Ovary (tissue), 9 donors: ENCODE data around the gene COL9A3. TPM values are rescaled to one million over a fixed set of nuclear protein-coding genes. Genes with fewer than 3 reads are reported as not detected.

Source experiments
- DNase-seq, 5 donors: peaks; one replicate each; pipeline ENCODE4 v3.0.0-alpha.2; 2019 to 2020
- H3K27ac ChIP-seq, 2 donors: fragments of 200-600 bp; one replicate each; pipeline versions ENCODE4 v1.5.1 to v1.8.0; 2019 to 2022
- H3K27me3 ChIP-seq: fragments of 200-600 bp; one replicate; pipeline ENCODE4 v1.8.0; 2022
- H3K36me3 ChIP-seq: fragments of 200-600 bp; sonication (generic); one replicate; pipeline ENCODE4 v1.5.1; 2019
- H3K4me1 ChIP-seq: one replicate; pipeline ENCODE4 v1.8.1; 2013; ENCODE audit warnings: mild to moderate bottlenecking, moderate library complexity; ENCODE audit not compliant: insufficient read depth
- H3K4me3 ChIP-seq: fragments of 200-600 bp; sonication (generic); one replicate; pipeline ENCODE4 v1.5.1; 2017
- H3K9me3 ChIP-seq, 2 donors: fragments of 200-600 bp in 1 of 2; sonication (generic) in 1 of 2; one replicate each; pipeline versions ENCODE4 v1.5.1 to v1.8.1; 2013 to 2019; ENCODE audit warnings: mild to moderate bottlenecking in 1 of 2, moderate library complexity in 1 of 2
- CTCF ChIP-seq, 3 donors: fragments of 450-650 bp in 2 of 3; fragments of 200-600 bp in 1 of 3; IDR thresholded peaks; one replicate each; pipeline versions ENCODE4 v1.5.1 to v1.8.0; 2016 to 2022; ENCODE audit warnings: antibody characterized with exemption in 3 of 3, mild to moderate bottlenecking in 1 of 3
- EP300 ChIP-seq: sonication (generic); formaldehyde crosslinking; IDR thresholded peaks from one replicate; pipeline ENCODE4 v1.6.1; 2017; ENCODE audit warnings: antibody characterized with exemption
- POLR2A ChIP-seq: fragments of 450-650 bp; IDR thresholded peaks from one replicate; pipeline ENCODE4 v1.6.1; 2017; ENCODE audit warnings: antibody characterized with exemption, mild to moderate bottlenecking, moderate library complexity
- WGBS, 3 donors: extraction: QIAGEN DNeasy Blood & Tissue Kit in 1 of 3; methylation state at CpG; one replicate each; pipeline versions ENCODE4 v1.1.5 to v1.1.7; 2013 to 2017; 5-methylcytosine and 5-hydroxymethylcytosine counted together
- intact Hi-C, 4 donors: fragments of 100-400 bp; cut with DNase I; formaldehyde crosslinking; loops; one replicate each; pipeline versions ENCODE4 v1.11.0 to v1.15.1; 2022 to 2023
- polyA plus RNA-seq, 2 donors: library from polyadenylated mRNA; stranded (reverse); fragments of 200-250 nt in 1 of 2; fragments of 350-450 nt in 1 of 2; fragmentation: Illumina TruSeq in 1 of 2; extraction: RNeasy Lipid Tissue Mini Kit (QIAGEN cat#74804) in 1 of 2; gene quantifications; one replicate each; pipeline ENCODE4 v1.2.3, GENCODE V29; 2013 to 2014
- total RNA-seq, 7 donors: library from RNA; depleted of rRNA in 2 of 7; stranded (reverse); fragments of >200 nt in 2 of 7; fragmentation: NEBNext Ultra II Directional in 3 of 7; extraction: Animal tissue kit (Norgen Biotek cat#: 25700) in 3 of 7; gene quantifications; one replicate each; pipeline versions ENCODE4 v1.1.0 to v1.2.4, GENCODE V29; 2016 to 2023
- donor health status: DM: no; HTN: no; CAD: no; lungs with moderate emphysema.
- donor health status: DM: no; HTN: no; CAD: no.
- donor health status: Bipolar disorder and iron deficiency.
- donor health status: DM: yes; HTN: yes; CAD: no.
- donor health status: DM: no; HTN: no; CAD: no.
- donor health status: DM: yes; HTN: yes; CAD: no.

The COL9A3 gene
- total and polyA plus RNA-seq, 9 donors, result 0.65 to 3.0 (median 1.6) TPM; not detected in 1

GRCh38 chr20:62855120-62855519 is 38.3 kb downstream of the COL9A3 start:
- Histone ChIP-seq H3K4me1 (peaks cover 2% of the 10 kb centered on the region), H3K9me3 (no peaks in the 10 kb centered on the region), H3K4me3 (no peak overlapping the region), H3K27ac (no peak overlapping the region), H3K27me3 (no peaks in the 10 kb centered on the region), H3K36me3 (no peaks in the 10 kb centered on the region)
- TF ChIP-seq CTCF (IDR thresholded peaks at IDR 0.05) (no peak), EP300 (no peak), POLR2A (no peak)
- WGBS, 3 donors, result 90 to 97% (median 93%) methylated on average over 5 of the region's 5 CpGs
- intact Hi-C loops, result no loop called here
- no peak for DNase-seq

GRCh38 chr20:62856931-62857619 is 40.2 kb downstream of the COL9A3 start:
- H3K36me3 ChIP-seq, result no peaks in the 10 kb centered on the region
- H3K27me3 ChIP-seq, result no peaks in the 10 kb centered on the region
- 93 to 96% (median 94%) methylated on average over 25 of the region's 25 CpGs for WGBS, 3 donors
- peaks cover 7% of the 10 kb centered on the region for H3K4me1 ChIP-seq
- intact Hi-C loops, result no loop called here
- no peak overlapping the region for H3K27ac ChIP-seq
- no peaks in the 10 kb centered on the region for H3K9me3 ChIP-seq
- peak in 1 of 5 donors; percentile 31 for DNase-seq
- TF ChIP-seq POLR2A, result no peak
- no peak for TF ChIP-seq EP300
- no peak for TF ChIP-seq CTCF (IDR thresholded peaks at IDR 0.05)
- H3K4me3 ChIP-seq, result no peak overlapping the region

- WGBS, 3 donors, result 86 to 90% (median 89%) methylated on average over 20 to 23 of the region's 23 CpGs
- Histone ChIP-seq H3K27ac (no peak overlapping the region), H3K36me3 (no peaks in the 10 kb centered on the region), H3K27me3 (no peaks in the 10 kb centered on the region), H3K4me1 (peaks cover 7% of the 10 kb centered on the region), H3K4me3 (no peak overlapping the region), H3K9me3 (no peaks in the 10 kb centered on the region)
- no peak for DNase-seq
- intact Hi-C loops, result no loop called here
- no peak for TF ChIP-seq EP300
- no peak for TF ChIP-seq POLR2A
- TF ChIP-seq CTCF (IDR thresholded peaks at IDR 0.05), result no peak
These were observed 41.4 kb downstream of the COL9A3 start for GRCh38 chr20:62858058-62858830.

DNA sequence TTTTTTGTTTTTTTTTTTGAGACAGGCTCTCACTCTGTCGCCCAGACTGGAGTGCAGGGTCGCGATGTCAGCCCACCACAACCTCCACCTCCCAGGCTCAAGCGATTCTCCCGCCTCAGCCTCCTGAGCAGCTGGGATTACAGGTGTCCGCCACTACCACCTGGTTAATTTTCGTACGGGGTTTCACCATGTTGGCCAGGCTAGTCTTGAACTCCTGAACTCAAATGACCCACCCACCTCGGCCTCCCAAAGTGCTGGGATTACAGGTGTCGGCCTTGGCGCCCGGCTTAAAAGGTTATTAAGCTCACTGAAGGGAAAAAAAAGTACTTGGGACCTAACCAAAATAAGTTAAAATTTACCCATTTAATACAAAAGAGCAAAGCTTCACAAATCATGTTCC is 42.9 kb downstream of the COL9A3 start:
- Histone ChIP-seq H3K27ac (no peak overlapping the region), H3K36me3 (no peaks in the 10 kb centered on the region), H3K9me3 (no peaks in the 10 kb centered on the region), H3K4me3 (no peak overlapping the region), H3K4me1 (peaks cover 7% of the 10 kb centered on the region), H3K27me3 (no peaks in the 10 kb centered on the region)
- 87 to 89% (median 88%) methylated on average over 12 of the region's 12 CpGs for WGBS, 3 donors
- TF ChIP-seq CTCF (IDR thresholded peaks at IDR 0.05) (no peak), POLR2A (no peak), EP300 (no peak)
- intact Hi-C loops, result no loop called here
- DNase-seq, result no peak
